ENCODE measurements around the gene ADGRD2. TPM values are rescaled to one million over a fixed set of nuclear protein-coding genes. Genes with fewer than 3 reads are reported as not detected.

The ADGRD2 gene
- total RNA-seq, 1 experiment from 2014 or later: 1.5 TPM

- Histone ChIP-seq H3K4me2 (ENCODE audit: insufficient read depth, insufficient read length, low read length) (no peak overlapping the region), H4K8ac (replicated peaks; ENCODE audit: insufficient read length, low read depth, low read length) (no peak overlapping the region), H4K91ac (ENCODE audit: insufficient read length, low read depth, low read length) (no peak overlapping the region), H3K27ac (ENCODE audit: insufficient read length, low read depth, low read length) (no peak overlapping the region), H4K20me1 (ENCODE audit: control insufficient read depth, insufficient read depth, insufficient read length) (no peaks in the 10 kb centered on the region), H2BK120ac (ENCODE audit: low read depth, low read length, poor library complexity, severe bottlenecking) (no peak overlapping the region), H2BK12ac (ENCODE audit: insufficient read length, low read depth, low read length) (no peak overlapping the region), H3T11ph (ENCODE audit: low read length) (no peak overlapping the region), H3K79me2 (ENCODE audit: insufficient read depth, low read length) (peaks cover 3% of the 10 kb centered on the region; the same call in 1 of the 2 replicates), H3K9ac (ENCODE audit: extremely low read depth, insufficient read length, low read length) (no peak overlapping the region), H2AK5ac (ENCODE audit: insufficient read length, low read length) (no peak overlapping the region), H3K4me1 (ENCODE audit: insufficient read depth, low read length) (peaks cover 2% of the 10 kb centered on the region; the same call in 1 of the 2 replicates), H3K23ac (ENCODE audit: insufficient read length, low read depth, low read length) (no peak overlapping the region), H3K4ac (ENCODE audit: low read depth, low read length) (no peak overlapping the region), H3K27me3 (ENCODE audit: insufficient read depth, low read length) (no peaks in the 10 kb centered on the region), H2BK5ac (ENCODE audit: insufficient read length, low read length) (no peak overlapping the region), H2BK20ac (ENCODE audit: low read depth, low read length, poor library complexity, severe bottlenecking) (no peak overlapping the region), H3K79me1 (ENCODE audit: insufficient read depth, low read depth, low read length, poor library complexity, severe bottlenecking) (no peaks in the 10 kb centered on the region), H2AFZ (ENCODE audit: low read length) (no peak overlapping the region), H3K18ac (ENCODE audit: insufficient read length, low read depth, low read length) (no peak overlapping the region), H3K56ac (ENCODE audit: insufficient read length, low read depth, low read length) (no peak overlapping the region), H3K14ac (ENCODE audit: insufficient read depth, low read length) (no peak overlapping the region), H2BK15ac (ENCODE audit: low read depth, low read length) (no peak overlapping the region), H3K9me3 (ENCODE audit: control insufficient read depth, low read depth, low read length) (no peaks in the 10 kb centered on the region), H4K5ac (ENCODE audit: insufficient read length, low read depth, low read length) (no peak overlapping the region), H3K23me2 (ENCODE audit: insufficient read length, low read depth, low read length, poor library complexity, severe bottlenecking) (no peaks in the 10 kb centered on the region)
- Mint-ChIP-seq H3K27ac (no peak overlapping the region), H3K36me3 (ENCODE audit: insufficient read depth in 1 of 3, low read depth in 3 of 3) (peaks cover 34 to 83% (median 80%) of the 10 kb centered on the region in 3 experiments; a peak in 6 of 7 replicates), H3K4me1 (peaks cover 3 to 4% of the 10 kb centered on the region in 2 experiments), H3K4me3 (no peak overlapping the region), H3K9me3 (no peaks in the 10 kb centered on the region), H3K27me3 (ENCODE audit: low read depth) (no peaks in the 10 kb centered on the region; the same call in 1 of the 2 replicates)
- DNase-seq: no peak
- no peak for TF ChIP-seq CTCF (conservative IDR thresholded peaks at IDR 0.05)
- WGBS (ENCODE audit: extremely low coverage, insufficient read length, low lambda C conversion rate): no CpG with 5 or more reads among the region's 3 CpGs
Observed at GRCh38 chr9:124409410-124409809, 40.8 kb upstream of the ADGRD2 start.

Measured in H9 (cell line).